ENCODE measurements around the gene EFCAB13. TPM values are rescaled to one million over a fixed set of nuclear protein-coding genes. Genes with fewer than 3 reads are reported as not detected.

Gene EFCAB13, protein sequence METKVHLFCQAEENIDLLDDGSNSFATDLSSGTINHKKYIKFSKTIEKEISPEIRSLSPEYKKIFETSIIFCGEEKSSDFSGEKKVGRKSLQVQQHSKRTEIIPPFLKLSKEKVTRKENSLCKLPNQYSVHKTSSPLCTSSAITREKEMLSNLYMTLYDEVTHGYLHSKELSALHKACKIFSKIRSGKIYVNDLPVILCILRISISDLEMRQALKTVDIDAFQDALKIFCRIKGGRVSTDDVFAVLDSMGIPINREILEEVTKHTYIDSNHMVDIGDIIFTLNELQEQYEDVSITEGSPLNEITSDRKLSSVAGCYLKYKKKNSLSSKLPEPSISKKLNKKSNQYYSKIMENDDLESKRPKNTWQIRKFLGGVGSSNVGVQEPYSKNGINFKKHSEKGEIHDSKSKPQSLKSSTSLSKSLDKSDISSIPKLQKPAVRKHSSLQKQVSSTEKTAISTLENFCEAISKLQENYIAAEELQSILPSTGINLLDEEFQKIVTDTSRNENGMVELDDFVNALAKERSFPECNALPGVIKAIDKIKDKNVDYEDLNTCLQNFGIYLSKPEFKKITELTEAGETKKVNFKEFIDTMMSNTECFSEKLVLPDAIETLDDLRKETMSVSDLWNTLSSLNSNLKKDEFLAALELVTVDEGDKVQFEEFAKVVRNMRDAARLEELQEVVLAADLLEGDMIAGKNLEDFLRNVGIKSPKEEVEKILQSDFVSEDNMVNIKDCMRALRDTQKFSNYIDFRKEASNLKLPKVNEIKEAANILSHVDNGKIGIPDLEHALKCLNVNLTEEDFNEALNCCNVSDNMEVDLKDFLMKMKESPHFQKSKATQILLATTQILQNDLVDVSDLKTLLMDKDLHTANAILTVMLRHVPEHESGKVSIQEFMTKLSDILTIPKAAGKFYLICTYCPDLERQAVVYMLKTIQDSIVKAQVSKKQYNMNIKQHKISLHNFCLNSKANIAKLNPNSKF
- 1 to 10 TPM; 3.0 to 5.2 TPM for total RNA-seq

DNA sequence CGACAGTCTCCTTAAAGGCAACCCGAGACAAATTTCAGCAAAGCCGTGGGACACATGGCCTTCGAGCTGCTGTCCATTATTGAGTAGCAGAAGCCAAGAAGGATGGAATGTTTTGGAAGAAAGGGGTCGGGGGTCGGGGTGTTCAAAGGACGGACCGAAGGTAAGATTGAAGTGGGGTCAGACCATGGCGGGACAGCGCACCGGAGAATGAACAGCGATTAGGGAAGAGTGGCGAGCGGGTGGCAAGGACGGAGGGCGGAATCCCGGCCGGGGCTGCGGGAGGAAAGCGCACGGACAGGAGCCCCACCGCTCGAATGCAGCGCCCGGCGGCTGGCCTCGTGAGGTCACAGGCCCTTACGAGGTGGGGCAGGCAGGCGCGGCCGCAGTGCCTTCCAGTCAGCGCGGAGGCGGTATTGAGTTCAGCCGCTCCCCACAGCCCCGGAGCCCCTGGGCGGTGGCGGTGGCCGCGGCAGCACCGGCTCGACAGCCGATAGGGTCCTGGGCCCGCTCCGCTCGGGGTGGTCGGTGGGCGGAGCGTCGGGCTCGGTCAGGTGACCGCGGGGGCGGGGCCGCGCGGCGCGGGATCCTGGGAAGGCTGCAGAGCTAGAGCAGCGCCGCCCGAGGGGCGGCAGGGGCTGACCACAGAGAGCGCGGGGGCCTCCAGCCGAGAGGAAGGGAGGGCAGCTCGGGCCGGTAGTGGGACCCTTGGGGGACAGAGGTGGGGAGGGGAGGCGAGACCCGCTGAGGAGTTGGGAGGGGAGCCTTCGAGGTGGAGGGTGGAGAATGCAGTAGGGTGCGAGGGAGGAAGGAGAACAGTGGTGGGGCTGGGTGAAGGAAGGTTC lies at the start of gene EFCAB13:
TSS of gene EFCAB13 (plus strand) at position 574 of the 842 bp plus-strand sequence. CDS start 4,399 bp downstream, outside the sequence.
- POLR2A ChIA-PET = interaction anchor here (1.0 to 1.4 kb wide), 5 partner anchors 9 to 325 kb away, joined by 3 to 8 read pairs (median 4); partner anchors contain the start of gene MYL4
- CTCF ChIA-PET = interaction anchor here (1.1 to 1.5 kb wide), 2 partner anchors 8 to 10 kb away, joined by 3 to 4 read pairs; no protein-coding TSS in a partner anchor

DNA sequence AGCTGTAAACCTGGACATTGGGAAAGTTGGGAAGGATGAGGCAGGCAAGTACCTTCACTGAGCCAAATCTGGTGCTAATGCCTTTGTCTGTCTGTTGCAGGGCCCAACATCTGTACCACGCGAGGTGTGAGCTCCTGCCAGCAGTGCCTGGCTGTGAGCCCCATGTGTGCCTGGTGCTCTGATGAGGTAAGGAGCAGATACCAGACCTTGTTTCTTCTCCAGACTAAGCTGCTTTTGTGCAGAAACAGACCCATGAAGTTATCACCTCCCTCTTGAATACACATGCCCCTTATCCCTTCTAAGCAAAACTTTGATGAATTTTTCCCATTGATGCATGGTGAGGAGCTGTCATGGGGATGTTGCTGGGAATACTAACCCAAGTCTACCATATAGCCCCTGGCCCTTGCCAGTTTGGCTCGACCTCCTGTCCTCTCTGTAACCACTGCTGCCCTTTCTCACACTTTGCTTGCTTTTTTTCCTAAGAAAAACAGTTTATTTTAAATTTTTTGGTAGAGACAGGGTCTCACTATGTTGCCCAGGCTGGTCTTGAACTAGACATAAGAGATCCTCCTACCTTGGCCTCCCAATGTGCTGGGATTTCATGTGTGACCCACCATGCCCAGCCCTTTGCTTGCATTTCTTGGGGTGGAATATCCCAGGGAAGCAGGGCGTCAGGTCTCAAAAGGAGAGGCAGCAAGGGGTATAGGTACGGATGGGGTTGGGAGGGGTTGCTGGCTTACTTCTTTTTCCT lies 49.3 kb upstream of the EFCAB13 start:
- CTCF ChIA-PET = no interaction called here
- POLR2A ChIA-PET = no interaction called here

DNA sequence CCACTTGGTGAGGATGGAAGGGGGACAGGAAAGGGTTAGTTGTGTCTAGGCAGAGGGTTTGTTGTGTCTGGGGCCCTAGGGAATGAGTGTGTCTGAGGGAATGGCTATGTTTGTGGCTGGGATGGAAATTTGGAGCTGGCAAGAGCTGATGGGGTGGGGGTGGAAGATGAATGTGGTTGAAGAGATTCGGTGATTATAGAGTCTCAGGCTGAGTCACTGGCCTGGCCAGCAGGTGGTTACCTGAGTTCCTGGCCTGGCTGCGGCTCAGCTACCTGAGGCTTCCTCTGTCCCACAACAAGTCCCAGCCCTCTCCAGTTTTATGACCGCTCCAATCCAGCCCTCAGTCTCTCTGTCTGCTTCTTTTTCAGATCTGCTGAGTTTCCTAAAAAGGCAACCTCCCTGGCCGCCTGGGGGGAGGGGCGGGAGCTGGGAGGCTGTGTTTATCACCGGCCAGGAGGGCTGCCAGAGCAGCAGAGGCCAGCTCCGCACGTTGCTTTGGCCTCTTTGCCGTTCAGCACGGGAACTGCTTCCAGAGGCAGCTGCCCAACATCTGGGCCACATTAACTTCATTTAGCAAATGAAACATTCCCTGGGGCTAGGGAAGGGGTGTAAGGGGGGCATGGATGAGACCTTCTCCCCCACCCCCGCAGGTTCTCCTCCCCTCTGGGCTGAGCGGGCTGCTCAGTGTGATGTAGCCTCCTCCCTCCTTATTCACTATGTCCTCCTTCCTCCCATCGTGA lies 48.3 kb upstream of the EFCAB13 start:
- ChIA-PET CTCF (no interaction called here), POLR2A (no interaction called here)

DNA sequence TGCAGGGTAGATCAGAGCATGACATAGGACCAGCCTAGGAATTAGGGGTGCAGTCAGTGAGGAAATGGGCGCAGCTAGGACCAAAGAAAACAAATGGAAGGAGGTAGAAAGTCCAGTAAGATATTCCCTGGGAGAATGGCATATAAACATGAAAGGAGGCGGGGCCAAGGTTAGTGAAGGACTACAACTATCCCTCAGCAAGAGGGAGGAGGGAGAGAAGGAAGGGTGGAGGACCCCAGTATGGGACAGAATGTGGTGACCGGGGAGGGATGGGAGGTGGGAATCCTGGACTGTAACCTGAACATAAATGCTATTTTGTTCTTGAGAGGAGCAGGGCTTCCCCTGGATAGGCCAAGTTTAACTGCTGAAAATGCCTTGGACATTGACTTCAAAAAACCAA lies 47.3 kb upstream of the EFCAB13 start:
- POLR2A ChIA-PET = no interaction called here
- CTCF ChIA-PET = no interaction called here

DNA sequence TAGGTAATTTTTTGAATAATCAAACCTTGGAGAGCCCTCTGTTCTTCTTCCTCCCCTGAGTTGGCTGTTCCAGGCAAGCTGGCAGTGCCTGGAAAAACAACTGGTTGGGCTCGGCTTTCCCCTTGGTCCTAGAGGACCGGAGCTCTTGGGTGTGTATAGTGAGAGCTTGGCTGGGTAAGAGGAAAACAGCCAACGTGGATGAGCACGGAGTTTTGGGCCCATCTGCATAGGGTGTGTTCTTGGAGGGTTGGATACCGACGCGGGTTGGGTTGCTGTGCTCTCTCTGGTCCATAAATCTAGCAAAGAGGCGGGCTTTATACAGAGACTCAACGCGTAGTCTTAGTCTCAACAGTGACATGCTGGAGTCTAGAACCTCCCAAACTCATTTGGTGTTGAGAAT lies 46.9 kb upstream of the EFCAB13 start:
- ChIA-PET POLR2A (no interaction called here), CTCF (no interaction called here)

DNA sequence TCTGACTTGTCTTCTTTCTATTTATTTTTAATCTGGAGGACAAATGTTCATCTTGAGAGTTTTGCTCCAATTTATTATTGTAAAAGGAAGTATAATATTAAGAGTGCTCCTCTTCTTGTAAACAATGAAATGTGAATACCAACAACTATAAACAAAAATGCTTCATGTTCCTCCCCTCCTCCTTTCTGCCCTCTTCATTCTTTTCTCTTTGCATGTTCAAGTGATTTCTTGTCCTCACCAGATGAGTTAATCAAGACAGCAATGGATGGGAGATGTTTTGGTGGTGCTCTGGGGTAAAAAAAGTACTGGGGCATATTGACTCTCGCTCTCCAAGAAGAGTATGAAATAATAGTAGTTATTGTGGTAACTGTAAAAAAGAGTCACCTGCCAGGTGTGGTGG lies 45.8 kb upstream of the EFCAB13 start:
- ChIA-PET CTCF (no interaction called here), POLR2A (no interaction called here)

DNA sequence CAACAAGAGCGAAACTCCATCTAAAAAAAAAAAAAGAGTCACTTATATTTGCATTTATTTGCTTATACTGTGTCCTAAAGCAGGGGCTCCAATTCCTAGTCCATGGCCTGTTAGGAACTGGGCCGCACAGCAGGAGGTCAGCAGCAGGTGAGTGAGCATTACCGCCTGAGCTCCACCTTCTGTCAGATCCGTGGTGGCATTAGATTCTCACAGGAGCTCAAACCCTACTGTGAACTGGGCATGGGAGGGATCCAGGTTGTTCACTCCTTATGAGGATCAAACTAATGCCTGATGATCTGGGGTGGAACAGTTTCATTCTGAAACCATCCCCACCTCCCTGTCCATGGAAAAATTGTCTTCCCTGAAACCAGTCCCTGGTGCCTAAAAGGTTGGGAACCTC lies 45.2 kb upstream of the EFCAB13 start:
- POLR2A ChIA-PET = no interaction called here
- CTCF ChIA-PET = no interaction called here

DNA sequence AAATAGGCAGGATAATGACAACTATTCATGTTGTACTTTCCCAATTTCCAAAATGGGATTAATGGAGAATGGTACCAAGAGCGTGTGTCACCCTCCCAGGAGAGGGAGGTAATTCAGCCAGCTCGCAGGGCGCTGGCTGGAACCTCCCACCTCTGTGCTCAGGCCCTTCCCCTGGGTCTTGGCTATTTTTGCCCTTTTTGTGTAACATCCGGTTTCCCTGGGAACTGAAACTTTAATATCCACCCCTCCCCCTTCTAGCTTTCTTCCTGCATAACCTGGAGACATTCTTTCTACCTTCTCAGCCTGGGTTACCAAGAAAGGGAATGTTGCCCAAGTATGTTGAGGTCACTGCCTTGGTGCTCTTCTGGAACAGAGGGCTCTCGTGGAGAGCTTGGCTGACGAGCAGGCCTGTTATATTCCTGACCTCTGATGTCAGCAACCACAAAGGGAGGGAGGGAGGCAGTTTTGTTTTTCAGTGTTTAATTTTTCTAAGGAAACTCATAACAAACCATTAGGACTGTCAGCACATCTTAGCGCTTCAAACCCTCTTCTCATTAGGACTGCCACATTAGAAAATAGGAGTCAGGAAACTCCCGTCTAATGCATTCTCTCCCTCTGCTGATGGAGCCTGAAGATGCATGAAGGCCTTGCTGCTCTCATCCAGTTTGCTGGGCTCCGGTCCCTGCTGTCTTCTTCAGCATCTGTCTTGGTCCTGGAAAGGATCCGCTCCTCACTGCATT lies 44.5 kb upstream of the EFCAB13 start:
- ChIA-PET POLR2A (no interaction called here), CTCF (no interaction called here)

DNA sequence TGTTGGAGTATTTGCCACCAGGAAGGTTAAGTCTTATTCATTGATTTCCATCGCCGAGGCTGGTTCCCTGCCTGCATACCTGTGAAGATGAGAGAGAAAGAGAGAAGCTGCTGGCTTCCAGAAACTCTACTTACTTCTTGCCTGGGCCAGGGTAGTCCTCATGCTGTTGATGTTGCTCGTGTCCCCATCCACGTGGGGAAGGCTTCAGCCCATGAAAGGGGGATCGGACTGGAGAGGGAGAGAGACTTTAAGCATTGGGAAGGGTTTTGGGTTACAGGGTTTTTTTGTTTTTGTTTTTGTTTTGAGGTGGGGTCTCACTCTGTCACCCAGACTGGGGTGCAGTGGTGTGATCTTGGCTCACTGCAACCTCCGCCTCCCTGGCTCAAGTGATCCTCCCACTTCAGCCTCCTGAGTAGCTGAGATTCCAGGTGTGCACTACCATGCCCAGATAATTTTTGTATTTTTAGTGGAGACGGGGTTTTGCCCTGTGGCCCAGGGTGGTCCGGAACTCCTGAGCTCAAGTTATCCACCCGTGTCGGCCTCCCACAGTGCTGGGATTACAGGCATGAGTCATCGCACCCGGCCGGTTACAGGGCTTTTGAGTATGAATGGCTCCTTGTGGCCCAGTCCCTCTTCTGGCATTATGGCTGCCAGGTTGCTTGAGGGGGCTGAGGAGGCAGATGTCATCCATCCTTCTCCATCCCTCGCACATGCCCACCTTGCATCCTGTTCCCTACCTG lies 43.5 kb upstream of the EFCAB13 start:
- ChIA-PET CTCF (no interaction called here), POLR2A (no interaction called here)

DNA sequence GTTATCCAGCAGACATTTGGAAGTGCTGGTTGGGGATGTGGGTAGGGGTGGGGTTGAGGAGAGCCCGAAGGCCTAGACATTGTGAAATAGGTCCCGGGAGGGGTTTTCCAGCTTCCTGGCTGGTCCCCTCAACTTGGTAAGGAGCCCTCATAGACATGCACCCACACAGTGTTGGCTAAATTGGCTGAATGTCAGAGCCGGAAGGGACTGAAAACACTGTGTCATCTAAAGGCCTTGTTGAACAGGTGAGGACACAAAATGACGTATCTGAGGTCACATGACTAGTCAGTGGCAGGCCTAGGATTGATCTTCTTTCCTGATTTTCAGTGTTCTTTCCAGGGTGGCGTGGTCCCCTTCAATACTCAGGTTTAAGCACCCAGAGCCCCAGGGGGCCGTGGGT lies 42.5 kb upstream of the EFCAB13 start:
- ChIA-PET POLR2A (no interaction called here), CTCF (no interaction called here)

DNA sequence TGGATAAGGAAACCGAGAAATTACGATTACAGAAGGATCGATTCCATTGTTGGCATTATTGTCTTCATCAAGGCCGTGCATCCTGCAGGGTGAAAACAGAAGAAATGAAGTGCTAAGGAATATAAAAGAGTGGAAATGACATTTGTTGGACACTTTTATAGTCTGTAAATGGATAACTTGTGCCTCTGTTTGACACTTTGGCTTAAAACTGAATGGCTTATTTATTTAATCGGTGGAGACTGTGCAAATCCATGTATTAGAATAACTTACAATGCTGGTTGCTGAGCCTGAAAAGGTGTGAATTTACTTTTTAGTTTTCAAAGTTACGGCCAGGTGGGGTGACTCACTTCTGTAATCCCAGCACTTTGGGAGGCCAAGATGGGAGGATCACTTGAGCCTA lies 38.8 kb upstream of the EFCAB13 start:
- POLR2A ChIA-PET = no interaction called here
- CTCF ChIA-PET = no interaction called here

DNA sequence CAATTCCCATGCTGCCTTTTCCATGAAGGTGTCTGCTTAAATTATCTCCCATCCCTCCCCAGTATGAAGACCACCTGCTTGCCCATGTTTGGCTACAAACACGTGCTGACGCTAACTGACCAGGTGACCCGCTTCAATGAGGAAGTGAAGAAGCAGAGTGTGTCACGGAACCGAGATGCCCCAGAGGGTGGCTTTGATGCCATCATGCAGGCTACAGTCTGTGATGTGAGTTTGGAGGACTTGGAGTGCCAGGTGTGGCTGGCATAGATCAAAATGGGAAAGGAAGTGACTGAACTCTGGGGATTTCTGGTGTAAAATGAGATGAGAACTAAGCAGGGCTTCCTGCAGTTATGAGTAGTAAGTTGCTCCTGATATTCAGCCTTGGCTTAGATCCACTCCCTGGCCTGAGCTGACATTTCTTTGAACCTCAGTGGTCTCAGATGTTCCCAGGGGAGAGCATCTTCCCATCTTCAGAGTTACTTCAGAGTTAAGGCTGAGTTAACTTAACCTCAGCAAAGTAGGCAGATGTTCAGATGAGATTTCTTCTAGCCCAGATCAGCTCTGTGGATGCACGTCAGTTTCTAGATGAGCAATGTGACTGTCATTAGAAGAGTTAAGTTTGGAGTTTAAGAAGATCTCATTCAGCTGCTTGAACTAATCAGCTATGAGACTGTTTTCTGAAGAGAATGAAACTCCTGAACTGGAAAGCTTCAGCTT lies 37.4 kb upstream of the EFCAB13 start:
- CTCF ChIA-PET = interaction anchor here (0.5 kb wide), 1 partner anchor 425 kb away, joined by 3 read pairs; no protein-coding TSS in a partner anchor
- POLR2A ChIA-PET = no interaction called here

DNA sequence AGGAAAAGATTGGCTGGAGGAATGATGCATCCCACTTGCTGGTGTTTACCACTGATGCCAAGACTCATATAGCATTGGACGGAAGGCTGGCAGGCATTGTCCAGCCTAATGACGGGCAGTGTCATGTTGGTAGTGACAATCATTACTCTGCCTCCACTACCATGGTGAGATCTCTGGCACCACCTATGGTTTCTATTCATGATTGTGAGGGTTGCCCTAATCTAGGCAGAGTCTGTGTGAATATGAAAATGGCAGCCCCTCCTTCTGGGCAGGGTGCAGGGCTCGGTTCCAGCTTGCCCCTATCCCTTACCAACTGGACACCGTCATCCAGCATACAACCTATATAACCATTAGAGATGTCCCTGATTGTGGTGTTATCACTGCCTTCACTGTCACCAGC lies 36.7 kb upstream of the EFCAB13 start:
- POLR2A ChIA-PET = no interaction called here
- CTCF ChIA-PET = no interaction called here

DNA sequence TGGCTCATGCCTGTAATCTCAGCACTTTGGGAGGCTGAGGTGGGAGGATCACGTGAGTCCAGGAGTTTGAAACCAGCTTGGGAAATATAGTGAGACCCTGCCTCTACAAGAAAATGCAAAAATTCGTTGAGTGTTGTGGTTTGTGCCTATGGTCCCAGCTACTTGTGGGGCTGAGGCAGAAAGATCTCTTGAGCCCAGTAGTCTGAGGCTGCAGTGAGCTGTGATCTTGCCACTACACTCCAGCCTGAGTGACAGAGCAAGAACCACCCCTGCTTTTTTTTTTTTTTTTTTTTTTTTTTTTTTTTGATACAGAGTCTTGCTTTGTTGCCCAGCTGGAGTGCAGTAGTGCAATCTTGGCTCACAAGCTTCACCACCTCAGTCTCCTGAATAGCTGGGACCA lies 36.1 kb upstream of the EFCAB13 start:
- CTCF ChIA-PET = interaction anchor here (0.6 kb wide), 1 partner anchor 190 kb away, joined by 3 read pairs; no protein-coding TSS in a partner anchor

DNA sequence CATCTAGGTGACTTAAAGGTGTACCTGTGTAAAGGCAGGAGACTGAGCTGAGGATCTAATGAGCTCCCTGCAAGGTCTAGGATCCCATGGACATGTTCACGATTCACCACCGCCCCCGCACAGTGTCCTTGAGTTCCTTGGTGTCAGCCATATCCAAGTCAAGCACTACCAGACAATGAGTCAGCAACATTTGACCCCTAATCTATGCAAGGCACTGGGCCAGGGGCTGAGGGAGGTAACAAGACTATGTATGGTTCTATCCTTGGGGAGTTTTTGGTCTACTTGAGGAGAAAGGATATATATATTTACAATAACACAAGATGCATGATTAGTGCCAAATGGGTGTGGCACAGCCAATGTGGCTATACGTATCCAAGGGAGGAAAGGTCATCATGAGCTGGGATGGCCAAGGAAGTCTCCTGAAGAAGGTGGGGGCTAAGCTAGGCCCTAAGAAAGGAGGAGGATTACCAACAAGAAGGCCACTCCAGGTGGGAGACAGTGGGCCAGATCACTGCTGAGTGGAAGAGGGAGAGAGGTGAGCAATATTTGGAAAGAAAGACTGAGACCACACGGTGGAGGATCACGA lies 35.1 kb upstream of the EFCAB13 start:
- ChIA-PET POLR2A (no interaction called here), CTCF (no interaction called here)

More for the DNA sequence above, 36.1 kb upstream of the EFCAB13 start:
- POLR2A ChIA-PET = no interaction called here

DNA sequence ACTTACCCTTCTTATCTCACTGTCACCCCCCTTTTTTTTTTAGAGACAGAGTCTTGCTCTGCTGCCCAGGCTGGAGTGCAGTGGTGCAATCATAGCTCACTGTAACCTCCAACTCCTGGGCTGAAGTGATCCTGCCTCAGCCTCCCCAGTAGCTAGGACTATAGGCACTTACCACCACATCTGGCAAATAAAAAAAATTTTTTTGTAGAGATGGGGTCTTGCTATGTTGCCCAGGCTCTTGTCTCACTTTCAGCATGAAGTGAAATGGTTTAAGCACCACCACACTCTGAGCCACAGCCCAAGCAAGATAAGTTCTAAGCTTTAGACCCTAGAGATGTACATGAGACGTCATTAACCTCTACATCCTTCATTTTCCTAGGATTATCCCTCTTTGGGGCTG lies 34.5 kb upstream of the EFCAB13 start:
- CTCF ChIA-PET = no interaction called here
- POLR2A ChIA-PET = no interaction called here
